GM11168 (cell line): ENCODE results near the gene RAB11FIP2.
"Not testable (repeated sequence)": the region's sequence is repeated elsewhere in the genome, so short reads cannot be mapped to it uniquely, and the experiment has no call there.

Source experiments
- in situ Hi-C: fragments of 300-500 bp; cut with MboI; formaldehyde crosslinking; loops from one replicate; pipeline ENCODE4 v1.12.0; 2022; ENCODE audit warnings: low sequenced_read_pairs; ENCODE audit not compliant: unreplicated experiment

RAB11FIP2 gene

GRCh38 chr10:118046395-118047156 lies at the start of gene RAB11FIP2:
Gene RAB11FIP2, minus strand, starts transcription at chr10:118046941. Its CDS starts 778 bp downstream, at chr10:118046163.
- in situ Hi-C loops, result no loop called here

GRCh38 chr10:118096022-118096421 lies 49.3 kb upstream of the RAB11FIP2 start:
- in situ Hi-C loops, result no loop called here

- in situ Hi-C loops, result no loop called here
Measured at GRCh38 chr10:118092209-118092608, 45.5 kb upstream of the RAB11FIP2 start.

GRCh38 chr10:118080817-118081216 lies 34.1 kb upstream of the RAB11FIP2 start:
- in situ Hi-C loops, result no loop called here

GRCh38 chr10:118076705-118077104 lies 30.0 kb upstream of the RAB11FIP2 start:
- in situ Hi-C loops, result no loop called here

GRCh38 chr10:118072840-118073239 lies 26.1 kb upstream of the RAB11FIP2 start:
- in situ Hi-C loops, result no loop called here

GRCh38 chr10:118067389-118067788 lies 20.6 kb upstream of the RAB11FIP2 start:
- in situ Hi-C loops, result not testable (repeated sequence)

- in situ Hi-C loops, result no loop called here
Measured at GRCh38 chr10:118062798-118063238, 16.1 kb upstream of the RAB11FIP2 start.

GRCh38 chr10:118058371-118058770 lies 11.6 kb upstream of the RAB11FIP2 start:
- in situ Hi-C loops, result no loop called here

GRCh38 chr10:118057361-118057760 lies 10.6 kb upstream of the RAB11FIP2 start:
- in situ Hi-C loops, result no loop called here

GRCh38 chr10:118054383-118054782 lies 7.6 kb upstream of the RAB11FIP2 start:
- in situ Hi-C loops, result no loop called here

GRCh38 chr10:118052816-118053215 lies 6.1 kb upstream of the RAB11FIP2 start:
- in situ Hi-C loops, result no loop called here

GRCh38 chr10:118047880-118048279 lies 1.1 kb upstream of the RAB11FIP2 start:
- in situ Hi-C loops, result no loop called here

- in situ Hi-C loops, result no loop called here
Measured at GRCh38 chr10:118047157-118047719, 497 bp upstream of the RAB11FIP2 start.

GRCh38 chr10:118045837-118046394 lies 825 bp downstream of the RAB11FIP2 start:
- in situ Hi-C loops, result no loop called here

- in situ Hi-C loops, result no loop called here
Measured at GRCh38 chr10:118045158-118045836, 1.4 kb downstream of the RAB11FIP2 start.

- in situ Hi-C loops, result no loop called here
Measured at GRCh38 chr10:118042827-118043242, 3.9 kb downstream of the RAB11FIP2 start.

- in situ Hi-C loops, result no loop called here
Measured at GRCh38 chr10:118042336-118042735, 4.4 kb downstream of the RAB11FIP2 start.

- in situ Hi-C loops, result no loop called here
Measured at GRCh38 chr10:118041316-118041715, 5.4 kb downstream of the RAB11FIP2 start.

- in situ Hi-C loops, result no loop called here
Measured at GRCh38 chr10:118036281-118036875, 10.4 kb downstream of the RAB11FIP2 start.
